Sigmoid colon (tissue), 7 donors: ENCODE measurements around the gene ANKH. TPM values are rescaled to one million over a fixed set of nuclear protein-coding genes. Genes with fewer than 3 reads are reported as not detected.

Experiments
- DNase-seq: peaks from one replicate; pipeline ENCODE4 v3.0.0-alpha.2; 2019
- H3K27ac ChIP-seq, 4 donors: fragments of 200-600 bp; sonication (generic); one replicate each; pipeline ENCODE4 v1.5.1; 2016 to 2019; ENCODE audit warnings: mild to moderate bottlenecking in 1 of 4
- H3K27me3 ChIP-seq, 3 donors: fragments of 200-600 bp; sonication (generic); one replicate each; pipeline ENCODE4 v1.5.1; 2019; ENCODE audit warnings: mild to moderate bottlenecking in 1 of 3
- H3K36me3 ChIP-seq, 4 donors: fragments of 200-600 bp; sonication (generic); one replicate each; pipeline ENCODE4 v1.5.1; 2016 to 2019
- H3K4me1 ChIP-seq, 4 donors: fragments of 200-600 bp; sonication (generic); one replicate each; pipeline ENCODE4 v1.5.1; 2017 to 2019
- H3K4me3 ChIP-seq, 4 donors: fragments of 200-600 bp; sonication (generic); one replicate each; pipeline ENCODE4 v1.5.1; 2017 to 2019; ENCODE audit warnings: mild to moderate bottlenecking in 2 of 4, moderate library complexity in 1 of 4
- H3K9me3 ChIP-seq, 4 donors: fragments of 200-600 bp in 3 of 4; sonication (generic) in 3 of 4; one replicate each; pipeline versions ENCODE4 v1.5.1 to v1.6.1; 2013 to 2019
- EP300 ChIP-seq, 4 donors: sonication (generic); formaldehyde crosslinking; IDR thresholded peaks; one replicate each; pipeline ENCODE4 v1.6.1; 2017; ENCODE audit warnings: antibody characterized with exemption in 4 of 4
- POLR2A ChIP-seq, 2 donors: fragments of 450-650 bp; IDR thresholded peaks; one replicate each; pipeline ENCODE4 v1.6.1; 2016; ENCODE audit warnings: antibody characterized with exemption in 2 of 2, mild to moderate bottlenecking in 2 of 2, moderate library complexity in 2 of 2
- POLR2AphosphoS5 ChIP-seq, 4 donors: sonication (generic); formaldehyde crosslinking; IDR thresholded peaks; one replicate each; pipeline ENCODE4 v1.6.1; 2017; ENCODE audit warnings: antibody characterized with exemption in 4 of 4
- WGBS, 2 donors: extraction: QIAGEN DNeasy Blood & Tissue Kit; methylation state at CpG; one replicate each; pipeline ENCODE4 v1.1.7; 2013; 5-methylcytosine and 5-hydroxymethylcytosine counted together
- intact Hi-C: fragments of 100-400 bp; cut with DNase I; formaldehyde crosslinking; loops from one replicate; pipeline ENCODE4 v1.15.1; 2023
- polyA plus RNA-seq, 3 donors: library from polyadenylated mRNA; stranded (reverse); fragments of 200-250 nt; gene quantifications; one replicate each; pipeline ENCODE4 v1.2.3, GENCODE V29; 2013
- total RNA-seq, 4 donors: library from RNA; depleted of rRNA; stranded (reverse); fragments of >200 nt; gene quantifications; one replicate each; pipeline ENCODE4 v1.1.0, GENCODE V29; 2016
- TF ChIP-seq, protein P1 (sequence below), 4 experiments: fragments of 450-650 bp in 3 of 4; fragments of 200-600 bp in 1 of 4; IDR thresholded peaks; one replicate each; pipeline ENCODE4 v1.5.1; 2016 to 2019; ENCODE audit warnings: antibody characterized with exemption in 4 of 4, mild to moderate bottlenecking in 3 of 4, moderate library complexity in 2 of 4
- donor health status: healthy with polysubstance abuse.
- donor health status: Bipolar disorder and iron deficiency.
- donor health status: healthy.

ANKH gene
- total and polyA plus RNA-seq, 7 donors = 16.4 to 49.9 (median 24.7) TPM

DNA sequence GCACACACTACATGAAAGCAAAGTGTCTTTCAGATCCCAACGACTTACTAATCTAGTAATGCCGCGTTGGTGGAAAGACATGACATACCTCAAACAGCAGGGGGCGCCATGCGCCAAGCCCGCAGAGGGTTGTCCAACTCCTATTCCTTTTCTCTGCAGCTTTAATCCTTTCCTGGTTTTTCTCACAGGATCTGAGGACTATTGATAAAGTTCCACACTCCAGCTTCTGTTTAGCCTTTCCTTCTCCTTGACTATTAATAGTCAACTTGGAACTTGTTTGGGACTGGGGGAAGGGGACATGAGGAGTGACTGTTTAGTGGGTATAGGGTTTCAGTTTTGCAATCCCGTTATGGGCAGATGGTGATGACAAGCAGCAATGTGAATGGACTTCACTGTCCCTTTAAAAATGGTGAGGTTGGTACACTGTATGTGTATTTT is 144.1 kb downstream of the ANKH start:
- Histone ChIP-seq H3K9me3 (no peaks in the 10 kb centered on the region), H3K4me1 (peaks cover 0 to 18% (median 7%) of the 10 kb centered on the region in 4 donors), H3K27me3 (no peaks in the 10 kb centered on the region), H3K36me3 (peaks cover 0 to 8% (median 2%) of the 10 kb centered on the region in 4 donors), H3K4me3 (no peak overlapping the region), H3K27ac (no peak overlapping the region)
- 4 to 8% methylated on average over 7 of the region's 7 CpGs for WGBS, 2 donors
- peak; percentile 86 for DNase-seq
- TF ChIP-seq, protein P1, sequence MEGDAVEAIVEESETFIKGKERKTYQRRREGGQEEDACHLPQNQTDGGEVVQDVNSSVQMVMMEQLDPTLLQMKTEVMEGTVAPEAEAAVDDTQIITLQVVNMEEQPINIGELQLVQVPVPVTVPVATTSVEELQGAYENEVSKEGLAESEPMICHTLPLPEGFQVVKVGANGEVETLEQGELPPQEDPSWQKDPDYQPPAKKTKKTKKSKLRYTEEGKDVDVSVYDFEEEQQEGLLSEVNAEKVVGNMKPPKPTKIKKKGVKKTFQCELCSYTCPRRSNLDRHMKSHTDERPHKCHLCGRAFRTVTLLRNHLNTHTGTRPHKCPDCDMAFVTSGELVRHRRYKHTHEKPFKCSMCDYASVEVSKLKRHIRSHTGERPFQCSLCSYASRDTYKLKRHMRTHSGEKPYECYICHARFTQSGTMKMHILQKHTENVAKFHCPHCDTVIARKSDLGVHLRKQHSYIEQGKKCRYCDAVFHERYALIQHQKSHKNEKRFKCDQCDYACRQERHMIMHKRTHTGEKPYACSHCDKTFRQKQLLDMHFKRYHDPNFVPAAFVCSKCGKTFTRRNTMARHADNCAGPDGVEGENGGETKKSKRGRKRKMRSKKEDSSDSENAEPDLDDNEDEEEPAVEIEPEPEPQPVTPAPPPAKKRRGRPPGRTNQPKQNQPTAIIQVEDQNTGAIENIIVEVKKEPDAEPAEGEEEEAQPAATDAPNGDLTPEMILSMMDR (IDR thresholded peaks at IDR 0.05) = peak; percentile 62 to 94 (median 88)
- TF ChIP-seq EP300 (IDR thresholded peaks at IDR 0.05) (no peak), POLR2A (IDR thresholded peaks at IDR 0.05) (no peak)
- intact Hi-C loops = loop anchor here (1.0 to 2.0 kb wide), 2 partner anchors 276 to 287 kb away; no protein-coding TSS in a partner anchor

GRCh38 chr5:14726066-14726838 is 145.3 kb downstream of the ANKH start:
- no peak for DNase-seq

GRCh38 chr5:14724633-14725032 is 146.9 kb downstream of the ANKH start:
- DNase-seq = no peak
- TF ChIP-seq EP300 (IDR thresholded peaks at IDR 0.05) (no peak), POLR2A (IDR thresholded peaks at IDR 0.05) (no peak), POLR2AphosphoS5 (IDR thresholded peaks at IDR 0.05) (no peak)
- TF ChIP-seq, protein P1 (IDR thresholded peaks at IDR 0.05) = no peak
- intact Hi-C loops = no loop called here
- H3K36me3 ChIP-seq = no peaks in the 10 kb centered on the region
- H3K4me1 ChIP-seq = peaks cover 0 to 18% (median 7%) of the 10 kb centered on the region in 4 donors
- no peaks in the 10 kb centered on the region for H3K9me3 ChIP-seq
- H3K4me3 ChIP-seq = no peak overlapping the region
- no peak overlapping the region for H3K27ac ChIP-seq
- WGBS, 2 donors = 69 to 89% methylated on average over 10 of the region's 10 CpGs
- H3K27me3 ChIP-seq = no peaks in the 10 kb centered on the region

More at GRCh38 chr5:14726066-14726838, 145.3 kb downstream of the ANKH start:
- H3K36me3 ChIP-seq = peaks cover 0 to 8% (median 2%) of the 10 kb centered on the region in 4 donors
- peaks cover 0 to 18% (median 7%) of the 10 kb centered on the region in 4 donors for H3K4me1 ChIP-seq
- TF ChIP-seq, protein P1 (IDR thresholded peaks at IDR 0.05) = no peak
- TF ChIP-seq POLR2AphosphoS5 (IDR thresholded peaks at IDR 0.05) = no peak
- no peak for TF ChIP-seq EP300 (IDR thresholded peaks at IDR 0.05)
- no peak for TF ChIP-seq POLR2A (IDR thresholded peaks at IDR 0.05)
- intact Hi-C loops = loop anchor here (2.0 kb wide), 1 partner anchor 289 kb away; no protein-coding TSS in a partner anchor
- H3K4me3 ChIP-seq = no peak overlapping the region
- no peak overlapping the region for H3K27ac ChIP-seq
- no peaks in the 10 kb centered on the region for H3K27me3 ChIP-seq
- WGBS, 2 donors = 86 to 89% methylated on average over 14 of the region's 14 CpGs
- H3K9me3 ChIP-seq = no peaks in the 10 kb centered on the region

DNA sequence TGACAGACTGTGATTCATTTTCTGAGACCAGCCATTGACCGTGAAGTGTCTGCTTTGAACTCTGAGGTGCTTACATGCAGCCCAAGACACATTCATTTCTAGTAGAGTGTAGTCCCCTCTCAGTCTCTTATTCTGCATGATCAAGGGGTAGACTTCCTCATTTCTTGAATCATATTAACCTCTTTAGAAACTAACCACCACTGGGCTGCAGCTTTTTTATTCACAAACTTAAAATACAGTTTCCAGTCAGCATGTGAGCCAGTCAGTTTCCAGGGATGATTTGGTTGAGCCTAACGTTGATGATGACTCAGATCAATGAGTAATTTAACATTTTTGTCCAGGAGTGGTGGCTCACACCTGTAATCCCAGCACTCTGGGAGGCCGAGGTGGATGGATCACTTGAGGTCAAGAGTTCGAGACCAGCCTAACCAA is 147.9 kb downstream of the ANKH start:
- no peaks in the 10 kb centered on the region for H3K27me3 ChIP-seq
- H3K4me3 ChIP-seq = no peak overlapping the region
- peaks cover 0 to 18% (median 7%) of the 10 kb centered on the region in 4 donors for H3K4me1 ChIP-seq
- intact Hi-C loops = no loop called here
- H3K9me3 ChIP-seq = no peaks in the 10 kb centered on the region
- TF ChIP-seq POLR2AphosphoS5 (IDR thresholded peaks at IDR 0.05) = no peak
- no peak for TF ChIP-seq EP300 (IDR thresholded peaks at IDR 0.05)
- TF ChIP-seq, protein P1 (IDR thresholded peaks at IDR 0.05) = no peak
- H3K27ac ChIP-seq = no peak overlapping the region
- H3K36me3 ChIP-seq = no peaks in the 10 kb centered on the region
- 79% methylated on average over 4 of the region's 4 CpGs for WGBS, 2 donors
- DNase-seq = no peak
